AG09309 (cell line): ENCODE results near the gene TBC1D1.

Source experiments
- DNase-seq: peaks from one replicate; pipeline ENCODE4 v3.0.0-alpha.2; 2010; ENCODE audit warnings: low read depth
- H3K4me3 ChIP-seq: 2 replicates; pipeline ENCODE4 v1.5.1; 2011; ENCODE audit warnings: mild to moderate bottlenecking, low read depth, low read length, moderate library complexity; ENCODE audit not compliant: control insufficient read depth
- CTCF ChIP-seq: IDR thresholded peaks from 2 replicates; pipeline ENCODE4 v1.5.1; 2011; ENCODE audit warnings: mild to moderate bottlenecking, low read depth, low read length, inconsistent platforms; ENCODE audit not compliant: insufficient read depth, control insufficient read depth; ENCODE audit errors: missing control alignments

Gene TBC1D1

GRCh38 chr4:38021751-38022150 lies 130.9 kb downstream of the TBC1D1 start:
- no peak for TF ChIP-seq CTCF

DNA sequence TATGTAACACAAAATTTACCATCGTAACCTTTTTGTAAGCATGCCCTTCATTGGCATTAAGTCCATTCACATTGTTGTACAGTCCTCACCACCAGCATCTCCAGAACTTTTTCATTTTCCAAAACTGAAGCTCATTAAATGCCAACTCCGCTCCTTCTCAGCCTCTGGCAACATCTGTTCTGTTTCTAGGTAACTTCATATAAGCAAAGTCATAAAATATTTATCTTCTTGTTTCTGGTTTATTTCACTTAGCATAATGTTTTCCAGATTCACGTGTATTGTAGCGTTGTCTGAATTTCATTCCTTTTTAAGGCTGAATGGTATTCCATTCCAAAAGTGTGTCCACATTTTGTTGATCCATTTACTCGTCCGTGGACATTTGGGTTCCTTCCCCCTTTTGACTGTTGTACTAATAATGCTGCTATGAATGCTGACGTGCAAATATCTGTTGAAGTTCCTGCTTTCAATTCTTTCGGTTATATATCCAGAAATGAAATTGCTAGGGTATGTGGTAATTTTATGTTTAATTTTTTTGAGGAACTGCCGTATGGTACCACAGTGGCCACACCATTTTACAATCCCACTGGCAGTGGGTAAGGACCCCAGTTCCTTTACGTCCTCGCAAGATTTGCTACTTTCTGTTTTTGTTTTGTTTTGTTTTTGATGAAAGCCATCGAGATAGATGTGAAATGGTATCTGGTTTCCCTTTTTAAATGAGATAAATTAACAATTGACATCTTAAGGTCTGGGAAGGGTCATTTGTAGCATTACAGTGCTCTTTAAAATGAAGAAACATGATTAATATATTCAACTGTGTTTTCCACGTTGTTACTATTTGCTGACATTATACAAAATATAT lies 132.7 kb downstream of the TBC1D1 start:
- no peak for TF ChIP-seq CTCF
- no peak for DNase-seq
- H3K4me3 ChIP-seq, result no peak overlapping the region

More at GRCh38 chr4:38021751-38022150, 130.9 kb downstream of the TBC1D1 start:
- no peak overlapping the region for H3K4me3 ChIP-seq
- DNase-seq, result no peak

DNA sequence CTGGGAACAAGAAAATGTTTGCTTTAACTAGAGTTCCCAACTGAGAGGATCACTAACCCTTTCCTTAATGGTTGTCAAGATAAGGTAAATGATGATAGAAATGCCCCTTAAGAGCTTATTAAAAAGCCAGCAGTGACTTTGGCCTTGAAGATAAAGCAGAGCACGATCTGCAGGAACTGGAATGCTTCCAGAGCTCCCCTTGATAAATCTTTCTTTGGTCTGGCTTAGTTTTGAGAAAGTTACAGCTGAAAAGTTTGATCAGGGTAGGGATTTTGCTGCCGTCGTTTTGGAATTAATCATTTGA lies 133.3 kb downstream of the TBC1D1 start:
- no peak overlapping the region for H3K4me3 ChIP-seq
- no peak for TF ChIP-seq CTCF
- no peak for DNase-seq

GRCh38 chr4:38025665-38026064 lies 134.8 kb downstream of the TBC1D1 start:
- TF ChIP-seq CTCF, result no peak
- no peak for DNase-seq
- no peak overlapping the region for H3K4me3 ChIP-seq

GRCh38 chr4:38026158-38026740 lies 135.4 kb downstream of the TBC1D1 start:
- no peak for DNase-seq
- H3K4me3 ChIP-seq, result no peak overlapping the region
- no peak for TF ChIP-seq CTCF

- H3K4me3 ChIP-seq, result no peak overlapping the region
- no peak for DNase-seq
- TF ChIP-seq CTCF, result no peak
Observed at GRCh38 chr4:38030023-38030422, 139.1 kb downstream of the TBC1D1 start.
